GM12878 (cell line): ENCODE measurements around the gene KHK. TPM values are rescaled to one million over a fixed set of nuclear protein-coding genes. Genes with fewer than 3 reads are reported as not detected.
A peak's percentile ranks its signal among the peaks of the same experiment; 100 is the strongest.

Experiments used
- ATAC-seq: fragments of 200-7000 bp; cut with Tn5 transposase; 3 replicates; pipeline ENCODE4 v1.9.1; 2020; ENCODE audit warnings: mild to moderate bottlenecking, moderate library complexity
- BruUV-seq: library from RNA; stranded (reverse); fragments of 400-500 nt; replicated peaks from 2 replicates; lab custom pipeline; 2021; lab: Mats Ljungman, UMichigan
- CTCF ChIA-PET: fragments of 300-600 bp; sonication (Branson Sonifier 250); formaldehyde crosslinking; extraction: SDS; loops from one replicate; lab custom pipeline; 2021; ENCODE audit warnings: inconsistent platforms; lab: Yijun Ruan, JAX
- POLR2A ChIA-PET: fragments of 350-600 bp; formaldehyde crosslinking; extraction: SDS; loops from one replicate; lab custom pipeline; 2021; ENCODE audit warnings: inconsistent platforms; lab: Charles Lee
- RAD21 ChIA-PET: fragments of 300-600 bp; sonication (Branson Sonifier 250); formaldehyde crosslinking; loops from one replicate; lab custom pipeline; 2023; ENCODE audit warnings: antibody characterized with exemption; ENCODE audit not compliant: unreplicated experiment; lab: Charles Lee
- SMC1A ChIA-PET: fragments of 300-600 bp; sonication (Branson Sonifier 250); formaldehyde crosslinking; loops from one replicate; lab custom pipeline; 2023; ENCODE audit not compliant: unreplicated experiment, uncharacterized antibody; lab: Charles Lee
- DNase-seq: peaks from one replicate; pipeline ENCODE4 v3.0.0-alpha.2; 2011; ENCODE audit warnings: low read depth, low spot score
- FAIRE-seq: peaks from 3 replicates; lab custom pipeline; 2011; peaks lifted over from hg19 to GRCh38; lab: Jason Lieb, UNC
- H2AFZ ChIP-seq: 2 replicates; pipeline ENCODE4 v1.6.0; 2011; ENCODE audit warnings: low read depth, low read length, control low read depth; ENCODE audit not compliant: control insufficient read depth
- H3K27ac ChIP-seq: 2 replicates; pipeline ENCODE4 v1.5.1; 2011; ENCODE audit warnings: control low read depth; ENCODE audit not compliant: control insufficient read depth, insufficient read depth
- H3K27me3 ChIP-seq, 2 experiments: replicated peaks in 1 of 2; 2 replicates each; pipeline versions ENCODE4 v1.6.0 to v1.6.1; 2011; ENCODE audit warnings: low read length in 1 of 2; ENCODE audit not compliant: control insufficient read depth in 2 of 2, insufficient read depth in 2 of 2
- H3K36me3 ChIP-seq, 2 experiments: 2 replicates each; pipeline ENCODE4 v1.5.1; 2011; ENCODE audit warnings: low read length in 1 of 2; ENCODE audit not compliant: control insufficient read depth in 2 of 2, insufficient read depth in 2 of 2
- H3K4me1 ChIP-seq: 2 replicates; pipeline ENCODE4 v1.6.1; 2011; ENCODE audit warnings: mild to moderate bottlenecking, low read length, moderate library complexity, mixed read lengths; ENCODE audit not compliant: control insufficient read depth, insufficient read depth
- H3K4me2 ChIP-seq: 2 replicates; pipeline ENCODE4 v1.6.0; 2011; ENCODE audit warnings: control low read depth; ENCODE audit not compliant: control insufficient read depth, insufficient read depth
- H3K4me3 ChIP-seq: fragments of 200-600 bp; sonication (generic); 2 replicates; pipeline ENCODE4 v1.5.1; 2016
- H3K79me2 ChIP-seq: 2 replicates; pipeline ENCODE4 v1.6.0; 2011; ENCODE audit warnings: low read length; ENCODE audit not compliant: control insufficient read depth, insufficient read depth
- H3K9ac ChIP-seq: 2 replicates; pipeline ENCODE4 v1.8.0; 2011; ENCODE audit warnings: low read length, control low read depth, mixed read lengths; ENCODE audit not compliant: control insufficient read depth, insufficient read depth
- H3K9me3 ChIP-seq: replicated peaks from 3 replicates; pipeline ENCODE4 v1.5.1; 2011; ENCODE audit warnings: mild to moderate bottlenecking, low read length; ENCODE audit not compliant: control insufficient read depth, insufficient read depth
- H4K20me1 ChIP-seq: 2 replicates; pipeline ENCODE4 v1.6.0; 2011; ENCODE audit not compliant: control insufficient read depth, insufficient read depth
- ASH2L ChIP-seq: fragments of 300-600, 200-600 bp; sonication (generic); IDR thresholded peaks from 2 replicates; pipeline ENCODE4 v1.6.1; 2017; ENCODE audit warnings: low read depth, mild to moderate bottlenecking, borderline replicate concordance
- CHD4 ChIP-seq: fragments of 200-600 bp; sonication (generic); IDR thresholded peaks from 2 replicates; pipeline ENCODE4 v1.6.1; 2016; ENCODE audit warnings: mild to moderate bottlenecking
- GATAD2B ChIP-seq: fragments of 450-650 bp; conservative IDR thresholded peaks from 2 replicates; pipeline ENCODE4 v1.6.1; 2017; ENCODE audit warnings: low read depth, mild to moderate bottlenecking, moderate library complexity
- NRF1 ChIP-seq: conservative IDR thresholded peaks from 2 replicates; pipeline ENCODE4 v1.6.1; 2011; ENCODE audit warnings: mild to moderate bottlenecking, low read depth, low read length, improper control_type of control experiment
- RUNX3 ChIP-seq: IDR thresholded peaks from 2 replicates; pipeline ENCODE4 v1.6.1; 2012; ENCODE audit warnings: low read length, inconsistent platforms
- SMARCA5 ChIP-seq: fragments of 450-650 bp; IDR thresholded peaks from 2 replicates; pipeline ENCODE4 v1.6.1; 2017; ENCODE audit warnings: mild to moderate bottlenecking
- SRF ChIP-seq, 2 experiments: IDR thresholded peaks; 2 replicates each; pipeline ENCODE4 v1.6.1; 2011; ENCODE audit warnings: low read depth in 2 of 2, low read length in 2 of 2, mild to moderate bottlenecking in 1 of 2, moderate library complexity in 1 of 2
- WGBS: methylation state at CpG from one replicate; pipeline ENCODE4 v1.1.6; 2016; ENCODE audit warnings: low lambda C conversion rate; ENCODE audit not compliant: insufficient replicate concordance, insufficient coverage; ENCODE audit errors: missing lambda C conversion rate; 5-methylcytosine and 5-hydroxymethylcytosine counted together
- in situ Hi-C: fragments of 300-500 bp; cut with MboI; formaldehyde crosslinking; loops from 9 replicates; pipeline ENCODE4 v1.14.3; 2018; ENCODE audit warnings: mixed read lengths
- intact Hi-C: fragments of 100-400 bp; cut with micrococcal nuclease; formaldehyde crosslinking; loops from one replicate; pipeline ENCODE4 v1.14.2; 2022; ENCODE audit not compliant: unreplicated experiment
- polyA plus RNA-seq, 11 experiments: library from polyadenylated mRNA; depleted of rRNA in 4 of 11; unstranded in 6 of 11; stranded (reverse) in 5 of 11; fragments of >200 nt; fragmentation: Nextera tagmentation in 4 of 11; fragmentation: Illumina TruSeq in 1 of 11; extraction: Ambion mirVana in 4 of 11; extraction: Trizol in 1 of 11; gene quantifications; 1 replicate in 1 of 11; 2 replicates in 10 of 11; pipeline versions ENCODE4 v1.2.1 to v1.2.3, GENCODE V29; 2011 to 2016; ENCODE audit warnings: inconsistent platforms in 2 of 11, missing spikeins in 2 of 11, low read depth in 1 of 11
- total RNA-seq, 4 experiments: library from RNA; depleted of rRNA in 3 of 4; stranded (reverse); fragments of >200 nt in 3 of 4; fragmentation: Illumina TruSeq in 1 of 4; extraction: Trizol in 1 of 4; gene quantifications; 2 replicates each; pipeline versions ENCODE4 v1.2.1 to v1.2.3, GENCODE V29; 2013 to 2021
- TF ChIP-seq, protein P1 (sequence below): IDR thresholded peaks from 2 replicates; pipeline ENCODE4 v1.6.1; 2012; ENCODE audit warnings: low read depth, low read length, improper control_type of control experiment
- TF ChIP-seq, protein P2 (sequence below): fragments of 450-650 bp; IDR thresholded peaks from 2 replicates; pipeline ENCODE4 v1.6.1; 2017; ENCODE audit warnings: low read depth, mild to moderate bottlenecking, moderate library complexity
- TF ChIP-seq, protein P3 (sequence below): fragments of 450-650 bp; formaldehyde crosslinking; IDR thresholded peaks from 2 replicates; pipeline ENCODE4 v1.4.0; 2022; ENCODE audit warnings: mild to moderate bottlenecking, moderate library complexity
- TF ChIP-seq, protein P4 (sequence below): IDR thresholded peaks from 2 replicates; pipeline ENCODE4 v1.6.1; 2012; ENCODE audit warnings: low read depth, low read length, improper control_type of control experiment
- TF ChIP-seq, protein P5 (sequence below): fragments of 450-650 bp; IDR thresholded peaks from 2 replicates; pipeline ENCODE4 v1.6.1; 2018; ENCODE audit warnings: borderline replicate concordance, mild to moderate bottlenecking; ENCODE audit not compliant: partially characterized antibody

The KHK gene
- total and polyA plus RNA-seq, 10 of the 15 experiments (the other 5 are each of a cell fraction or from before 2014, with no cell fraction given), result 0.31 to 11.8 (median 3.9) TPM

DNA sequence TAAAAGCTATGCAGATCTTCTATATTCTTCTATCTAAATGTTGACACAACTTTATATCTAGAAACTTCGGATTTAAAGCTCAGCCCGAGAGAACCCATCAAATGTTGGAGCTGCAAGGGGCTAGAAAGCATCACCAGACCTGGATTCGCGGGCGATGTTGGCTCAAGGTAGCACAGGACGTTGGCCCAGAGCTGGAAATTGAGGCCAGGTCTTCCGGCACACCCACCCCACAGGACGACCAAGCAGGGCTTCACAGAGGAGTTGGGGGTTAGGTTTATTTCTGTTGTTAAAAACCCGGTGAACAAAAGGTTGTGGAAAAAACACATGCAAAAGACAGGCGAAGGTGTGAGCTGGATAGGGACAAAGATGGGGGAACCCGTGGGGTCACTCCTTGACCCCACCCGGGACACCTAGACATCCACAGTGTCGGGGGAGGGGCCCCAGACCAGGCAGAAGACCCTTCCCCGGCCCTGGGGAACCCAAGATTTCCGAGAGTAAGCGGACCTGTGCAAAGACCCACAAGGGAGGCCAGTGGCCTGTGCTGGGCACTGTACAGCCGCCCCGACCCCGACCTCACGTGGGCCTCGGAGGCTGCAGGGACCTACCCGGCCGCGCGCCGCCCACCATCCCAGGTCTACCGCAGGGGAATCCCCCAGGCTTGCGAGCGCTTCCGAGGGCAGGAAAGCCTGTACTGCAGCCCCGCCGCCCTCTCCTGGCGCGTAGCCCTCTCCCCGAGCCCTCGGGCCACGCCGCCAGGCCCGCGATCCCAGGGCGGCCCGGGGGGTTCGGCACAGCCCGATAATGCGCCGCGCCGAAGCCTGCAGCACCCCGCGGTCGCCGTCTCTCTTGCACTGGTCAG lies 36.9 kb upstream of the KHK start:
- in situ Hi-C loops, result no loop called here
- H3K27ac ChIP-seq, result peak overlapping the region; percentile 81
- peak overlapping the region; percentile 99 for H3K4me3 ChIP-seq
- intact Hi-C loops, result loop anchor here (1.0 to 5.0 kb wide), 4 partner anchors 17 to 262 kb away; partner anchors contain the start of genes CENPA, KHK, OST4 and TMEM214
- peak overlapping the region; percentile 89 for H2AFZ ChIP-seq
- FAIRE-seq, result no peak
- 0 out of 2 replicates have a peak, but pooled peaks cover 1% of the 10 kb centered on the region for H3K79me2 ChIP-seq
- peak overlapping the region; percentile 89 for H3K4me2 ChIP-seq
- no peak for DNase-seq
- CTCF ChIA-PET, result interaction anchor here (0.5 to 3.5 kb wide), 12 partner anchors 10 to 161 kb away, joined by 3 to 28 read pairs (median 8); partner anchors contain the start of genes KHK, OST4 and TMEM214
- RAD21 ChIA-PET, result interaction anchor here (0.7 to 3.4 kb wide), 12 partner anchors 9 to 163 kb away, joined by 3 to 31 read pairs (median 6); partner anchors contain the start of genes KHK, OST4 and SLC5A6
- WGBS, result 14% methylated on average over 51 of the region's 52 CpGs
- no peaks in the 10 kb centered on the region for H3K9me3 ChIP-seq
- H4K20me1 ChIP-seq, result no peaks in the 10 kb centered on the region
- H3K36me3 ChIP-seq, result peaks cover 0 to 5% of the 10 kb centered on the region in 2 experiments; a peak in 1 of 4 replicates
- SMC1A ChIA-PET, result interaction anchor here (0.6 to 3.1 kb wide), 10 partner anchors 8 to 320 kb away, joined by 3 to 33 read pairs (median 8); partner anchors contain the start of genes EIF2B4, KHK, OST4 and TMEM214
- POLR2A ChIA-PET, result interaction anchor here (0.6 to 8.9 kb wide), 8 partner anchors 9 to 36 kb away, joined by 3 to 139 read pairs (median 21); partner anchors contain the start of genes KHK and OST4
- H3K9ac ChIP-seq, result peak overlapping the region; percentile 87
- ATAC-seq, result peak; percentile 62
- BruUV-seq, result no TSS peak
- peaks cover 9% of the 10 kb centered on the region for H3K4me1 ChIP-seq
- H3K27me3 ChIP-seq, result no peaks in the 10 kb centered on the region
- peak; percentile 45 for TF ChIP-seq RUNX3
- TF ChIP-seq NRF1, result no peak
- TF ChIP-seq, protein P1, sequence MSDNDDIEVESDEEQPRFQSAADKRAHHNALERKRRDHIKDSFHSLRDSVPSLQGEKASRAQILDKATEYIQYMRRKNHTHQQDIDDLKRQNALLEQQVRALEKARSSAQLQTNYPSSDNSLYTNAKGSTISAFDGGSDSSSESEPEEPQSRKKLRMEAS, result peak; percentile 62
- TF ChIP-seq, protein P2, sequence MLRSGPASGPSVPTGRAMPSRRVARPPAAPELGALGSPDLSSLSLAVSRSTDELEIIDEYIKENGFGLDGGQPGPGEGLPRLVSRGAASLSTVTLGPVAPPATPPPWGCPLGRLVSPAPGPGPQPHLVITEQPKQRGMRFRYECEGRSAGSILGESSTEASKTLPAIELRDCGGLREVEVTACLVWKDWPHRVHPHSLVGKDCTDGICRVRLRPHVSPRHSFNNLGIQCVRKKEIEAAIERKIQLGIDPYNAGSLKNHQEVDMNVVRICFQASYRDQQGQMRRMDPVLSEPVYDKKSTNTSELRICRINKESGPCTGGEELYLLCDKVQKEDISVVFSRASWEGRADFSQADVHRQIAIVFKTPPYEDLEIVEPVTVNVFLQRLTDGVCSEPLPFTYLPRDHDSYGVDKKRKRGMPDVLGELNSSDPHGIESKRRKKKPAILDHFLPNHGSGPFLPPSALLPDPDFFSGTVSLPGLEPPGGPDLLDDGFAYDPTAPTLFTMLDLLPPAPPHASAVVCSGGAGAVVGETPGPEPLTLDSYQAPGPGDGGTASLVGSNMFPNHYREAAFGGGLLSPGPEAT, result no peak
- TF ChIP-seq, protein P3, sequence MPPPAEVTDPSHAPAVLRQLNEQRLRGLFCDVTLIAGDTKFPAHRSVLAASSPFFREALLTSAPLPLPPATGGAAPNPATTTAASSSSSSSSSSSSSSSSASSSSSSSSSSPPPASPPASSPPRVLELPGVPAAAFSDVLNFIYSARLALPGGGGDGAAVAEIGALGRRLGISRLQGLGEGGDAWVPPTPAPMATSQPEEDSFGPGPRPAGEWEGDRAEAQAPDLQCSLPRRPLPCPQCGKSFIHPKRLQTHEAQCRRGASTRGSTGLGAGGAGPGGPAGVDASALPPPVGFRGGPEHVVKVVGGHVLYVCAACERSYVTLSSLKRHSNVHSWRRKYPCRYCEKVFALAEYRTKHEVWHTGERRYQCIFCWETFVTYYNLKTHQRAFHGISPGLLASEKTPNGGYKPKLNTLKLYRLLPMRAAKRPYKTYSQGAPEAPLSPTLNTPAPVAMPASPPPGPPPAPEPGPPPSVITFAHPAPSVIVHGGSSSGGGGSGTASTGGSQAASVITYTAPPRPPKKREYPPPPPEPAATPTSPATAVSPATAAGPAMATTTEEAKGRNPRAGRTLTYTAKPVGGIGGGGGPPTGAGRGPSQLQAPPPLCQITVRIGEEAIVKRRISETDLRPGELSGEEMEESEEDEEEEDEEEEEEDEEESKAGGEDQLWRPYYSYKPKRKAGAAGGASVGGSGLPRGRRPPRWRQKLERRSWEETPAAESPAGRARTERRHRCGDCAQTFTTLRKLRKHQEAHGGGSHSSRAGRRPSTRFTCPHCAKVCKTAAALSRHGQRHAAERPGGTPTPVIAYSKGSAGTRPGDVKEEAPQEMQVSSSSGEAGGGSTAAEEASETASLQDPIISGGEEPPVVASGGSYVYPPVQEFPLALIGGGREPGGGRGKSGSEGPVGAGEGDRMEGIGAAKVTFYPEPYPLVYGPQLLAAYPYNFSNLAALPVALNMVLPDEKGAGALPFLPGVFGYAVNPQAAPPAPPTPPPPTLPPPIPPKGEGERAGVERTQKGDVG, result no peak
- TF ChIP-seq, protein P4, sequence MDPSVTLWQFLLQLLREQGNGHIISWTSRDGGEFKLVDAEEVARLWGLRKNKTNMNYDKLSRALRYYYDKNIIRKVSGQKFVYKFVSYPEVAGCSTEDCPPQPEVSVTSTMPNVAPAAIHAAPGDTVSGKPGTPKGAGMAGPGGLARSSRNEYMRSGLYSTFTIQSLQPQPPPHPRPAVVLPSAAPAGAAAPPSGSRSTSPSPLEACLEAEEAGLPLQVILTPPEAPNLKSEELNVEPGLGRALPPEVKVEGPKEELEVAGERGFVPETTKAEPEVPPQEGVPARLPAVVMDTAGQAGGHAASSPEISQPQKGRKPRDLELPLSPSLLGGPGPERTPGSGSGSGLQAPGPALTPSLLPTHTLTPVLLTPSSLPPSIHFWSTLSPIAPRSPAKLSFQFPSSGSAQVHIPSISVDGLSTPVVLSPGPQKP, result no peak
- TF ChIP-seq GATAD2B, result peak; percentile 65; the same call in 1 of the 2 replicates
- TF ChIP-seq ASH2L, result no peak
- TF ChIP-seq, protein P5, sequence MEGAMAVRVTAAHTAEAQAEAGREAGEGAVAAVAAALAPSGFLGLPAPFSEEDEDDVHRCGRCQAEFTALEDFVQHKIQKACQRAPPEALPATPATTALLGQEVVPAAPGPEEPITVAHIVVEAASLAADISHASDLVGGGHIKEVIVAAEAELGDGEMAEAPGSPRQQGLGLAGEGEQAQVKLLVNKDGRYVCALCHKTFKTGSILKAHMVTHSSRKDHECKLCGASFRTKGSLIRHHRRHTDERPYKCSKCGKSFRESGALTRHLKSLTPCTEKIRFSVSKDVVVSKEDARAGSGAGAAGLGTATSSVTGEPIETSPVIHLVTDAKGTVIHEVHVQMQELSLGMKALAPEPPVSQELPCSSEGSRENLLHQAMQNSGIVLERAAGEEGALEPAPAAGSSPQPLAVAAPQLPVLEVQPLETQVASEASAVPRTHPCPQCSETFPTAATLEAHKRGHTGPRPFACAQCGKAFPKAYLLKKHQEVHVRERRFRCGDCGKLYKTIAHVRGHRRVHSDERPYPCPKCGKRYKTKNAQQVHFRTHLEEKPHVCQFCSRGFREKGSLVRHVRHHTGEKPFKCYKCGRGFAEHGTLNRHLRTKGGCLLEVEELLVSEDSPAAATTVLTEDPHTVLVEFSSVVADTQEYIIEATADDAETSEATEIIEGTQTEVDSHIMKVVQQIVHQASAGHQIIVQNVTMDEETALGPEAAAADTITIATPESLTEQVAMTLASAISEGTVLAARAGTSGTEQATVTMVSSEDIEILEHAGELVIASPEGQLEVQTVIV, result no peak
- no peak for TF ChIP-seq CHD4
- TF ChIP-seq SMARCA5, result no peak
- no peak for TF ChIP-seq SRF (IDR thresholded peaks at IDR 0.05; ENCODE audit: low read depth in 2 of 2, low read length in 2 of 2)
